Activated CD4-positive, alpha-beta T cell treated with anti-CD3 and anti-CD28 coated beads, Interleukin-2, amount 50 U/mL, for 48 hours (primary cell): ENCODE results near the gene UHRF2.
"Not testable (repeated sequence)": the region's sequence is repeated elsewhere in the genome, so short reads cannot be mapped to it uniquely, and the experiment has no call there.

ENCODE experiments used
- DNase-seq, 2 experiments: peaks; one replicate each; pipeline ENCODE4 v3.0.0-alpha.2; 2020

Gene UHRF2

GRCh38 chr9:6412487-6413364 is at the start of gene UHRF2:
UHRF2 (plus strand) TSS chr9:6413199; CDS start chr9:6413491, 292 bp downstream.
- peak; percentile 100 for DNase-seq

- no peak for DNase-seq
These were observed 45.7 kb upstream of the UHRF2 start for GRCh38 chr9:6367128-6367890.

- DNase-seq, result no peak
These were observed 44.2 kb upstream of the UHRF2 start for GRCh38 chr9:6368831-6369230.

GRCh38 chr9:6381477-6382012 is 31.5 kb upstream of the UHRF2 start:
- DNase-seq, result not testable (repeated sequence)

- DNase-seq, result no peak
These were observed 30.3 kb upstream of the UHRF2 start for GRCh38 chr9:6382681-6383080.

GRCh38 chr9:6383551-6384225 is 29.3 kb upstream of the UHRF2 start:
- no peak for DNase-seq

- no peak for DNase-seq
These were observed 28.3 kb upstream of the UHRF2 start for GRCh38 chr9:6384732-6385131.

- DNase-seq, result no peak
These were observed 13.9 kb upstream of the UHRF2 start for GRCh38 chr9:6399071-6399470.

- DNase-seq, result no peak
These were observed 7.6 kb upstream of the UHRF2 start for GRCh38 chr9:6405371-6405770.

GRCh38 chr9:6407778-6408177 is 5.2 kb upstream of the UHRF2 start:
- DNase-seq, result no peak

- no peak for DNase-seq
These were observed 4.7 kb upstream of the UHRF2 start for GRCh38 chr9:6408320-6408719.

- DNase-seq, result no peak
These were observed 3.2 kb upstream of the UHRF2 start for GRCh38 chr9:6409811-6410210.

GRCh38 chr9:6410633-6411032 is 2.4 kb upstream of the UHRF2 start:
- no peak for DNase-seq

- DNase-seq, result peak; percentile 47
These were observed 607 bp downstream of the UHRF2 start for GRCh38 chr9:6413365-6414246.

- DNase-seq, result no peak
These were observed 1.2 kb downstream of the UHRF2 start for GRCh38 chr9:6414247-6414641.

GRCh38 chr9:6415266-6415665 is 2.3 kb downstream of the UHRF2 start:
- no peak for DNase-seq

GRCh38 chr9:6417186-6417585 is 4.2 kb downstream of the UHRF2 start:
- DNase-seq, result no peak

GRCh38 chr9:6418764-6419163 is 5.8 kb downstream of the UHRF2 start:
- DNase-seq, result no peak

- no peak for DNase-seq
These were observed 11.9 kb downstream of the UHRF2 start for GRCh38 chr9:6424940-6425339.

GRCh38 chr9:6426117-6426516 is 13.1 kb downstream of the UHRF2 start:
- no peak for DNase-seq

- DNase-seq, result peak in 1 of 2 experiments; percentile 14
These were observed 16.2 kb downstream of the UHRF2 start for GRCh38 chr9:6428940-6429889.
